ENCODE data around the gene OXER1.

Gene OXER1

GRCh38 chr2:42764096-42764495 is at the start of gene OXER1:
Gene OXER1 (minus strand): TSS chr2:42764135. CDS start chr2:42764062, 73 bp downstream.
- no peak for TF ChIP-seq CTCF (IDR thresholded peaks at IDR 0.05; ENCODE audit: low read depth, low read length)
- no peak for DNase-seq (ENCODE audit: low read depth in 2 of 2)
- no peak within 1 kb of the TSS for H3K4me3 ChIP-seq (replicated peaks in 1 of 2; ENCODE audit: low read depth in 2 of 2, low read length in 2 of 2)

- peak; percentile 52 to 53 for DNase-seq (ENCODE audit: low read depth in 2 of 2)
- peak; percentile 58 for TF ChIP-seq CTCF (IDR thresholded peaks at IDR 0.05; ENCODE audit: low read depth, low read length)
- H3K4me3 ChIP-seq (replicated peaks in 1 of 2; ENCODE audit: low read depth in 2 of 2, low read length in 2 of 2) = no peak overlapping the region
These were observed 49.1 kb upstream of the OXER1 start for GRCh38 chr2:42812899-42813479.

- TF ChIP-seq CTCF (IDR thresholded peaks at IDR 0.05; ENCODE audit: low read depth, low read length) = no peak
- H3K4me3 ChIP-seq (replicated peaks in 1 of 2; ENCODE audit: low read depth in 2 of 2, low read length in 2 of 2) = peak overlapping the region; percentile 50 to 67
- DNase-seq (ENCODE audit: low read depth in 2 of 2) = peak; percentile 52 to 75
These were observed 47.3 kb upstream of the OXER1 start for GRCh38 chr2:42810971-42811811.

- H3K4me3 ChIP-seq (replicated peaks in 1 of 2; ENCODE audit: low read depth in 2 of 2, low read length in 2 of 2) = peak overlapping the region; percentile 50 to 67
- peak; percentile 7 for TF ChIP-seq CTCF (IDR thresholded peaks at IDR 0.05; ENCODE audit: low read depth, low read length)
- peak; percentile 98 for DNase-seq (ENCODE audit: low read depth in 2 of 2)
These were observed 46.4 kb upstream of the OXER1 start for GRCh38 chr2:42810121-42810970.

GRCh38 chr2:42809819-42810120 is 45.8 kb upstream of the OXER1 start:
- peak overlapping the region; percentile 39 to 67 for H3K4me3 ChIP-seq (replicated peaks in 1 of 2; ENCODE audit: low read depth in 2 of 2, low read length in 2 of 2)
- peak; percentile 17 for TF ChIP-seq CTCF (IDR thresholded peaks at IDR 0.05; ENCODE audit: low read depth, low read length)
- peak; percentile 82 to 89 for DNase-seq (ENCODE audit: low read depth in 2 of 2)

GRCh38 chr2:42809131-42809818 is 45.3 kb upstream of the OXER1 start:
- H3K4me3 ChIP-seq (replicated peaks in 1 of 2; ENCODE audit: low read depth in 2 of 2, low read length in 2 of 2) = peak overlapping the region; percentile 39 to 67

More at GRCh38 chr2:42809131-42809818, 45.3 kb upstream of the OXER1 start:
- no peak for DNase-seq (ENCODE audit: low read depth in 2 of 2)
- no peak for TF ChIP-seq CTCF (IDR thresholded peaks at IDR 0.05; ENCODE audit: low read depth, low read length)
